Fibroblast of mammary gland (primary cell): Measurements from ENCODE around the gene TTC21A.

ENCODE experiments used
- DNase-seq: peaks from one replicate; pipeline ENCODE4 v3.0.0-alpha.2; 2010; ENCODE audit warnings: low read depth
- H3K4me3 ChIP-seq: 2 replicates; pipeline ENCODE4 v1.5.1; 2011; ENCODE audit warnings: low read depth, mild to moderate bottlenecking, low read length, moderate library complexity; ENCODE audit not compliant: control insufficient read depth
- TF ChIP-seq, protein P1 (sequence below): conservative IDR thresholded peaks from 2 replicates; pipeline ENCODE4 v1.5.1; 2011; ENCODE audit warnings: low read depth, low read length, inconsistent platforms; ENCODE audit not compliant: control insufficient read depth, insufficient read depth

TTC21A gene

DNA sequence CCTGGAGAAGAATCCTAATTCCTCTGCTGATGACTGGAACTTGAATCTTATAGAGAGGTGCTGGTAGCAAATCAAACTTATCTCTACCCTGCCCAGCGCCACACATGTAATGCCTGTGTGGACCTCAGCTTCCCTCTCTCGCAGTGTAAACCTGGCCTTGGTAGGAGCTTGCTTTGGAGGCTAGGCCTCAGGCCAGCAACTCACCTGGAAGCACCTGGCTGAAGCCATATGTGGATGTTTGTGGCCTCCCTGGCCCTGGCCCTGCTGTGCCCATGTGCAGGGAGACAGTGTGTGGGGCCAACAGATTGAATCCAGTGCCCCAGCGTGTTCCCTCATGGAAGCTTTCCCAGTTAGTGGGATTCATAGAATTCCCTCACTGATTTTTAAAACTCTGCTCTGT lies 8.4 kb downstream of the TTC21A start:
- TF ChIP-seq, protein P1, sequence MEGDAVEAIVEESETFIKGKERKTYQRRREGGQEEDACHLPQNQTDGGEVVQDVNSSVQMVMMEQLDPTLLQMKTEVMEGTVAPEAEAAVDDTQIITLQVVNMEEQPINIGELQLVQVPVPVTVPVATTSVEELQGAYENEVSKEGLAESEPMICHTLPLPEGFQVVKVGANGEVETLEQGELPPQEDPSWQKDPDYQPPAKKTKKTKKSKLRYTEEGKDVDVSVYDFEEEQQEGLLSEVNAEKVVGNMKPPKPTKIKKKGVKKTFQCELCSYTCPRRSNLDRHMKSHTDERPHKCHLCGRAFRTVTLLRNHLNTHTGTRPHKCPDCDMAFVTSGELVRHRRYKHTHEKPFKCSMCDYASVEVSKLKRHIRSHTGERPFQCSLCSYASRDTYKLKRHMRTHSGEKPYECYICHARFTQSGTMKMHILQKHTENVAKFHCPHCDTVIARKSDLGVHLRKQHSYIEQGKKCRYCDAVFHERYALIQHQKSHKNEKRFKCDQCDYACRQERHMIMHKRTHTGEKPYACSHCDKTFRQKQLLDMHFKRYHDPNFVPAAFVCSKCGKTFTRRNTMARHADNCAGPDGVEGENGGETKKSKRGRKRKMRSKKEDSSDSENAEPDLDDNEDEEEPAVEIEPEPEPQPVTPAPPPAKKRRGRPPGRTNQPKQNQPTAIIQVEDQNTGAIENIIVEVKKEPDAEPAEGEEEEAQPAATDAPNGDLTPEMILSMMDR, result no peak
- H3K4me3 ChIP-seq, result no peak overlapping the region
- DNase-seq, result no peak

DNA sequence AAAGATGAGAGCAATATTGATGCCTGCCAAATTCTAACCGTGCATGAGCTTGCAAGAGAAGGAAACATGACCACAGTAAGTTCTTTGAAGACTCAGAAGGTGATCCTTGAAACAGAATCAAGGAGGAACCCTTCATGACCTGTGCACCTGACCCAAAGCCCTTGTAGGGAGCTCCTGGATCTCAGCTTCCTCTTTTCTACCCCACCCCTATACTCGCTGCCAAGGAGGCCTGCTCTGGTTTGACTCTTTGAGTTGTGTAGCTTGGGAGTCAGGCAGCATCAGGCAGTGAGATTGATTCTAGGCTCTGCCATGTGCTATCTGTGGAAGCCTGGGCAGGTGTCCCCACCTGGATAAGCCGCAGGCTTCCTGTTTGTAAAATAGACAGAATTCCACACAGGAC lies 10.6 kb downstream of the TTC21A start:
- no peak for DNase-seq
- no peak overlapping the region for H3K4me3 ChIP-seq
- TF ChIP-seq, protein P1, result no peak

DNA sequence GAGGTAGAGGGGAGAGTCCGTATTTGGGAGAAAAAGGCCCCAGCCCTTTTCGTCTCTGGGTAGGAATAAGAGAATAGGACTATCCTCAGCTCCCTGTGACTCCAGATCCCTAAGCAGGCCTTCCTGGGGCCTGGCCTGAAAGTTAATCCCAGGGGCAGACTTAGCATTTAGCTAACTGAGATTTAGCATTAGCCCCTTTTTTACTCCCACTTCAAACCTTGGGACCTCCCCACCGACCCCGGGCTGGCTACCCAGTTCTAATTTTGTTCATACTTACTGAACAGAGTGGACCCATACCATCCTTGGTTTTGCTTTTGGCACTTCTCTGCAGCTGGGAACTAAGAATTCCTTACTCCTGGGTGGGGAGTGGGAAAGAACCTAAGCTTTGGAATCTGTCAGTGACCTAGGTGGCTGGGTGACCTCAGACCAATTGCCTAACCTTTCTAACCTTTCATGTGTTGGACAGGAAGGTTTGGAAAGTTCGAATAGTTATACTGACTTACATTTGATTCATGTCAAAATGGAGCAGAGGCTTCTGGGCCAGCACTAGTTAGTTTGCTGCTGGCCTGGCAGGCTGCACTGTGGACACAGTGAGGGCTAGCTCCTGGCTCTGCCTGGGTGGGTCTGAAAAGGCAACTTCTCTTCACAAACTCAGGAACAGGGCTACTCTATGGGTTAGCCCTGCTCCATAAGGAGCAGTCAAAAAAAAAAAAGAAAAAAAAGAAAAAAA lies 11.6 kb downstream of the TTC21A start:
- TF ChIP-seq, protein P1, result no peak
- no peak overlapping the region for H3K4me3 ChIP-seq
- no peak for DNase-seq

DNA sequence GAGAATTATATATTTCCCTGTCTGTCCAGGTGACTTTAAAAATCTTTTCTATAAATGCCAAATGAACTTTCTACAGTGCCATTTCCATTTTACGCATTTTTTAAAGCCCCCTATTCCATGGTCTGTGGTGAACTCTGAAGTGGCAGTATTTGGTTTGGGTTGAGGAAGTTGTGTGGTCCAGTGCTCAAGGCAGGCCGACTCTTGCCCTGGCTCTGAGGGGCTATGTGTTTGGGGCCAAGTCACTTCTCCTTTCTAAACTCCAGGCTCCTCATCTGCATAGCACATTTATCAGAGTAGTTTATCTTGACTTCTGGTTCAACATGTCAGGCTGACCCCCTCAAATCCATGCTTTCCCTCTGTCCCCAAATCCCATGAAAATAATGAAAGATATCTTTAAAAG lies 14.1 kb downstream of the TTC21A start:
- no peak overlapping the region for H3K4me3 ChIP-seq
- TF ChIP-seq, protein P1, result no peak
- no peak for DNase-seq

DNA sequence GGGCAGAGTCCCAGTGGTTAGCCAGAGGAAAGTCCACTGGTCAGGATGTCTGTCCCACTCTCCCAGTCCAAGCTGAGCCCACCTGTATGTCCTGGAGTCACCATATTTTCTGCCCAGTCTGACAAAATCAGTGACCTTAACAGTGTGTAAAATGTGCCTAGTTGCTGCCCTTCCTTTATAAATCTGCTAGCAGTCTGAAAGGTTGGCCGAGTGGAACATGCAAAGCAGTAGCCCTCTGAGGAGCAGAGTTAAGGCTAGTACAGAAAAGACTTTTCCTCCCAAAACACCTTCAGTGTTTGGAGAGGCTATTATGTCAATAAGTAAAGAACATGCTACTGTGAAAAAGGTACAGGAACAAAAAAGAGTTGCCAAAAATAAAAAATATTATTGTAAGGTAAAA lies 15.3 kb downstream of the TTC21A start:
- H3K4me3 ChIP-seq, result no peak overlapping the region
- TF ChIP-seq, protein P1, result no peak
- no peak for DNase-seq

DNA sequence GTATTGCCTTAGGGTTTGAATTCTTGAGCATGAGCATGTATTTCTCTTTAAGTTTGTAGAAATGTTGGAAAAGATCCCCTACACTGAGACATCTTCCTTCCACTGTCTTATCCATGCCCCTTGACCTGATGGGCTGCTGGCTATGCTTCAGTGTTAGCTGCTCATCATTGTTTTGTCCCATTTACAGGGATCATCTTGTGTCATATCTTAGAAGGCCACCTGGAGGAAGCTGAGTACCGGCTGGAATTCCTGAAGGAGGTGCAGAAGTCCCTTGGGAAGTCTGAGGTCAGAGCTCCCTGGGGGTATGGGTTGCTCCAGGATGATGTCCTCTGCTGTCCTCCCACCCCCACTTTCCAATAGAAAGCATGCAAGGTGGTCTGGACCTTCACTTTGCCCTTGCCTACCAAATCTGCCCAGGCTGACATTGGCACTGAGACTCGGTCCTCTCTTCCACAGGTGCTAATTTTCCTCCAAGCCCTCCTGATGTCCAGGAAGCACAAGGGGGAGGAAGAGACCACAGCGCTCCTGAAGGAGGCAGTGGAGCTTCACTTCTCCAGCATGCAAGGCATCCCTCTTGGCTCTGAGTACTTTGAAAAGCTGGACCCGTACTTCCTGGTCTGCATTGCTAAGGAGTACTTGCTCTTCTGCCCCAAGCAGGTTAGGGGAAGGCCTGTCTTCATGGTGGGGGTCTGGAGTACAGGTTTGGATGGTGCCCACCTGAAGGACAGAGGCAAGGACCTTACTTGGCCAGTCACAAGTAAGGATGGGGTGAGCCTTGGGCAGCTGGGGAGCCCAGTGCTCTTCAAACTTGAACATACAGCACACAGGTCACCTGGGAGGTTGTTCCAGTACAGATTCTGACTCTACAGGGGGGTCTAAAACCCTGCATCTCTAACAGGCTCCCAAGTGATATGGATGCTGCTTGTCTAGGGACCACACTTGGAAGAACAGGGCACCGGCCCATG lies 17.7 kb downstream of the TTC21A start:
- no peak overlapping the region for H3K4me3 ChIP-seq
- TF ChIP-seq, protein P1, result peak; percentile 44
- peak; percentile 41 for DNase-seq
